HCT116 (cell line): Measurements from ENCODE around the gene LRP2. TPM values are rescaled to one million over a fixed set of nuclear protein-coding genes. Genes with fewer than 3 reads are reported as not detected.

ENCODE experiments used
- ATAC-seq: fragments of 200-7000 bp; cut with Tn5 transposase; 2 replicates; pipeline ENCODE4 v1.9.1; 2020; ENCODE audit warnings: mild to moderate bottlenecking, moderate library complexity
- BruUV-seq: library from RNA; stranded (reverse); fragments of 400-500 nt; replicated peaks from 2 replicates; lab custom pipeline; 2021; lab: Mats Ljungman, UMichigan
- CTCF ChIA-PET: fragments of 300-600 bp; sonication (Branson Sonifier 250); formaldehyde crosslinking; loops from one replicate; lab custom pipeline; 2021; ENCODE audit warnings: antibody characterized with exemption; lab: Charles Lee
- POLR2A ChIA-PET: fragments of 300-600, 350-600 bp; sonication (Branson Sonifier 250); formaldehyde crosslinking; loops from one replicate; lab custom pipeline; 2021; ENCODE audit warnings: antibody characterized with exemption; lab: Charles Lee
- RAD21 ChIA-PET, 2 experiments: fragments of 300-600 bp; sonication (Branson Sonifier 250); formaldehyde crosslinking; loops; one replicate each; lab custom pipeline; 2023; ENCODE audit warnings: low total read pairs in 2 of 2; ENCODE audit not compliant: uncharacterized antibody in 2 of 2, unreplicated experiment in 2 of 2, low non-redundant PET in 1 of 2; lab: Charles Lee
- DNase-seq: peaks from one replicate; pipeline ENCODE4 v3.0.0-alpha.2; 2010; ENCODE audit warnings: low read depth, low spot score
- H2AFZ ChIP-seq: fragments of 200-600 bp; shearing (Covaris generic), sonication (generic); 2 replicates; pipeline ENCODE4 v1.6.1; 2017; ENCODE audit warnings: low read depth, mixed run types, mixed read lengths, antibody characterized with exemption, low read length; ENCODE audit not compliant: poor library complexity, severe bottlenecking
- H3K27ac ChIP-seq: 2 replicates; pipeline ENCODE4 v1.5.1; 2012; ENCODE audit warnings: low read depth, low read length
- H3K27me3 ChIP-seq: fragments of 200-600 bp; sonication (generic); 2 replicates; pipeline ENCODE4 v1.6.1; 2016; ENCODE audit warnings: mixed run types, low read length, mixed read lengths; ENCODE audit not compliant: insufficient read depth
- H3K36me3 ChIP-seq, 2 experiments: fragments of 200-500 bp in 1 of 2; fragments of 200-600 bp in 1 of 2; sonication (Bioruptor generic) in 1 of 2; sonication (generic) in 1 of 2; 2 replicates each; pipeline versions ENCODE4 v1.5.1 to v1.6.1; 2014 to 2016; ENCODE audit warnings: low read length in 2 of 2, inconsistent platforms in 1 of 2, mixed read lengths in 1 of 2, mixed run types in 1 of 2; ENCODE audit not compliant: insufficient read depth in 2 of 2, control insufficient read depth in 1 of 2
- H3K4me1 ChIP-seq, 2 experiments: fragments of 200-600 bp in 1 of 2; sonication (generic) in 1 of 2; 2 replicates each; pipeline versions ENCODE4 v1.5.1 to v1.6.1; 2012 to 2017; ENCODE audit warnings: low read length in 2 of 2, inconsistent platforms in 1 of 2, mild to moderate bottlenecking in 1 of 2, mixed read lengths in 1 of 2, mixed run types in 1 of 2, moderate library complexity in 1 of 2; ENCODE audit not compliant: insufficient read depth in 2 of 2, control insufficient read depth in 1 of 2
- H3K4me2 ChIP-seq: fragments of 200-600 bp; sonication (generic); 2 replicates; pipeline ENCODE4 v1.6.1; 2017; ENCODE audit warnings: mixed run types, low read length, mixed read lengths
- H3K4me3 ChIP-seq, 2 experiments: fragments of 200-600 bp in 1 of 2; sonication (generic) in 1 of 2; replicated peaks in 1 of 2; 2 replicates each; pipeline ENCODE4 v1.5.1; 2011 to 2016; ENCODE audit warnings: low read length in 2 of 2, control low read depth in 1 of 2, low read depth in 1 of 2, mild to moderate bottlenecking in 1 of 2, mixed read lengths in 1 of 2, mixed run types in 1 of 2
- H3K79me2 ChIP-seq: fragments of 200-600 bp; sonication (generic); 2 replicates; pipeline ENCODE4 v1.6.1; 2017; ENCODE audit warnings: mild to moderate bottlenecking, mixed run types, low read length, moderate library complexity, mixed read lengths; ENCODE audit not compliant: insufficient read depth
- H3K9ac ChIP-seq: fragments of 200-600 bp; sonication (generic); 2 replicates; pipeline ENCODE4 v1.6.1; 2016; ENCODE audit warnings: low read length, mixed read lengths
- H3K9me2 ChIP-seq: fragments of 200-600 bp; sonication (generic), shearing (Covaris generic); 2 replicates; pipeline ENCODE4 v1.6.1; 2017; ENCODE audit warnings: mixed run types, mild to moderate bottlenecking, moderate library complexity; ENCODE audit not compliant: insufficient read depth
- H3K9me3 ChIP-seq, 2 experiments: fragments of 200-500 bp in 1 of 2; fragments of 200-600 bp in 1 of 2; sonication (Bioruptor generic) in 1 of 2; sonication (generic) in 1 of 2; 2 replicates each; pipeline ENCODE4 v1.6.1; 2014 to 2017; ENCODE audit warnings: low read length in 2 of 2, mixed read lengths in 2 of 2, inconsistent platforms in 1 of 2, low read depth in 1 of 2, mild to moderate bottlenecking in 1 of 2, mixed run types in 1 of 2, moderate library complexity in 1 of 2; ENCODE audit not compliant: control insufficient read depth in 1 of 2, insufficient read depth in 1 of 2
- H4K20me1 ChIP-seq: fragments of 200-600 bp; sonication (generic), shearing (Covaris generic); 2 replicates; pipeline ENCODE4 v1.6.1; 2017; ENCODE audit warnings: mixed run types, mild to moderate bottlenecking, moderate library complexity; ENCODE audit not compliant: insufficient read depth
- ATF3 ChIP-seq: IDR thresholded peaks from 2 replicates; pipeline ENCODE4 v1.6.1; 2012
- CBX3 ChIP-seq: IDR thresholded peaks from 2 replicates; pipeline ENCODE4 v1.6.1; 2012; ENCODE audit warnings: low read depth
- EGR1 ChIP-seq: IDR thresholded peaks from 2 replicates; pipeline ENCODE4 v1.6.1; 2012; ENCODE audit warnings: low read depth
- EZH2phosphoT487 ChIP-seq: fragments of 200-600 bp; IDR thresholded peaks from 2 replicates; pipeline ENCODE4 v1.6.1; 2018; ENCODE audit warnings: antibody characterized with exemption, borderline replicate concordance
- FOSL1 ChIP-seq: IDR thresholded peaks from 2 replicates; pipeline ENCODE4 v1.6.1; 2012; ENCODE audit warnings: low read depth
- JUND ChIP-seq: IDR thresholded peaks from 2 replicates; pipeline ENCODE4 v1.6.1; 2012
- POLR2A ChIP-seq: IDR thresholded peaks from 2 replicates; pipeline ENCODE4 v1.7.0; 2011; ENCODE audit warnings: borderline replicate concordance; ENCODE audit not compliant: insufficient read depth, insufficient read length; ENCODE audit errors: extremely low read depth
- RAD21 ChIP-seq: IDR thresholded peaks from 2 replicates; pipeline ENCODE4 v1.6.1; 2012; ENCODE audit warnings: low read depth, mild to moderate bottlenecking
- REST ChIP-seq: IDR thresholded peaks from 2 replicates; pipeline ENCODE4 v1.6.1; 2012; ENCODE audit warnings: low read depth
- SIN3A ChIP-seq: IDR thresholded peaks from 2 replicates; pipeline ENCODE4 v1.6.1; 2012; ENCODE audit warnings: low read depth
- SRF ChIP-seq: IDR thresholded peaks from 2 replicates; pipeline ENCODE4 v1.6.1; 2012; ENCODE audit warnings: low read depth
- TCF7L2 ChIP-seq: IDR thresholded peaks from 2 replicates; pipeline ENCODE4 v1.7.0; 2011; ENCODE audit warnings: borderline replicate concordance, inconsistent platforms; ENCODE audit not compliant: insufficient read depth, insufficient read length; ENCODE audit errors: extremely low read depth
- YY1 ChIP-seq: IDR thresholded peaks from 2 replicates; pipeline ENCODE4 v1.6.1; 2011; ENCODE audit warnings: low read length, low read depth, moderate library complexity, mild to moderate bottlenecking; ENCODE audit not compliant: insufficient replicate concordance; ENCODE audit errors: extremely low read depth
- ZBTB33 ChIP-seq: IDR thresholded peaks from 2 replicates; pipeline ENCODE4 v1.6.1; 2011; ENCODE audit warnings: mild to moderate bottlenecking, low read length, moderate library complexity; ENCODE audit not compliant: insufficient replicate concordance; ENCODE audit errors: extremely low read depth
- ZFX ChIP-seq: fragments of 450-650 bp; IDR thresholded peaks from 2 replicates; pipeline ENCODE4 v1.6.1; 2017
- intact Hi-C: fragments of 100-400 bp; cut with micrococcal nuclease; formaldehyde crosslinking; loops from 2 replicates; pipeline ENCODE4 v1.10.0; 2022
- total RNA-seq: library from RNA; stranded (reverse); gene quantifications from one replicate; pipeline ENCODE4 v1.2.1, GENCODE V29; 2021; ENCODE audit not compliant: unreplicated experiment

Gene LRP2
- total RNA-seq, 1 experiment from 2014 or later: 0.20 TPM

- H3K36me3 ChIP-seq: no peaks in the 10 kb centered on the region
- H3K4me3 ChIP-seq: no peak overlapping the region
- no peaks in the 10 kb centered on the region for H3K79me2 ChIP-seq
- H3K9me3 ChIP-seq: no peaks in the 10 kb centered on the region
- no peaks in the 10 kb centered on the region for H4K20me1 ChIP-seq
- ATAC-seq (no peak), DNase-seq (no peak)
- peaks cover 29% of the 10 kb centered on the region for H3K27me3 ChIP-seq
- TF ChIP-seq SIN3A (no peak), FOSL1 (no peak), EGR1 (no peak), ZFX (no peak), EZH2phosphoT487 (no peak), POLR2A (no peak), ATF3 (no peak), SRF (no peak), CBX3 (no peak), TCF7L2 (no peak), ZBTB33 (no peak), RAD21 (no peak), REST (no peak), YY1 (no peak), JUND (no peak)
- ChIA-PET CTCF (no interaction called here), POLR2A (no interaction called here), RAD21 (no interaction called here)
- no peak overlapping the region for H3K27ac ChIP-seq
- no TSS peak for BruUV-seq
- H3K9me2 ChIP-seq: no peaks in the 10 kb centered on the region
- H3K4me2 ChIP-seq: no peak overlapping the region
- intact Hi-C loops: no loop called here
- no peak overlapping the region for H2AFZ ChIP-seq
- H3K4me1 ChIP-seq: no peaks in the 10 kb centered on the region
- no peak overlapping the region for H3K9ac ChIP-seq
Measured at GRCh38 chr2:169303579-169304305, 58.6 kb downstream of the LRP2 start.
